H1 (cell line): ENCODE measurements around the gene RRP1. TPM values are rescaled to one million over a fixed set of nuclear protein-coding genes. Genes with fewer than 3 reads are reported as not detected.

Source experiments
- CTCF ChIA-PET: fragments of 300-600 bp; sonication (Branson Sonifier 250); formaldehyde crosslinking; loops from one replicate; lab custom pipeline; 2021; ENCODE audit not compliant: partially characterized antibody; lab: Charles Lee
- POLR2A ChIA-PET: fragments of 300-600 bp; sonication (Branson Sonifier 250); formaldehyde crosslinking; loops from one replicate; lab custom pipeline; 2021; ENCODE audit warnings: inconsistent platforms; ENCODE audit not compliant: partially characterized antibody; lab: Charles Lee
- DNase-seq, 2 experiments: peaks; one replicate each; pipeline versions ENCODE4 v3.0.0 to v3.0.0-alpha.2; 2010 to 2022; ENCODE audit warnings: low spot score in 2 of 2, low read depth in 1 of 2, mixed read lengths in 1 of 2
- FAIRE-seq: peaks from 2 replicates; lab custom pipeline; 2011; peaks lifted over from hg19 to GRCh38; lab: Jason Lieb, UNC
- H2AFZ ChIP-seq: 2 replicates; pipeline ENCODE4 v1.8.1; 2012; ENCODE audit warnings: low read length, inconsistent platforms
- H2AK5ac ChIP-seq: 2 replicates; pipeline ENCODE4 v1.6.1; 2013; ENCODE audit warnings: low read depth, low read length
- H2BK120ac ChIP-seq: replicated peaks from 2 replicates; pipeline ENCODE3; 2013; ENCODE audit warnings: low read depth, low read length, inconsistent platforms
- H2BK12ac ChIP-seq: 2 replicates; pipeline ENCODE4 v1.6.1; 2013; ENCODE audit warnings: low read depth, low read length
- H2BK15ac ChIP-seq: 2 replicates; pipeline ENCODE4 v1.6.1; 2013; ENCODE audit warnings: low read length
- H2BK20ac ChIP-seq: 2 replicates; pipeline ENCODE4 v1.6.1; 2013; ENCODE audit warnings: low read length
- H2BK5ac ChIP-seq: 2 replicates; pipeline ENCODE4 v1.6.1; 2013; ENCODE audit warnings: low read depth, low read length
- H3K14ac ChIP-seq: 2 replicates; pipeline ENCODE4 v1.6.1; 2013; ENCODE audit warnings: inconsistent platforms; ENCODE audit not compliant: insufficient read length
- H3K18ac ChIP-seq: 2 replicates; pipeline ENCODE4 v1.6.1; 2013; ENCODE audit warnings: low read length; ENCODE audit errors: extremely low read depth
- H3K23ac ChIP-seq: 2 replicates; pipeline ENCODE4 v1.6.1; 2013; ENCODE audit warnings: inconsistent platforms; ENCODE audit not compliant: insufficient read length
- H3K23me2 ChIP-seq: 2 replicates; pipeline ENCODE4 v1.6.1; 2013; ENCODE audit warnings: low read depth, low read length
- H3K27ac ChIP-seq: 2 replicates; pipeline ENCODE4 v1.6.1; 2011; ENCODE audit warnings: low read depth, low read length, inconsistent platforms
- H3K27me3 ChIP-seq, 4 experiments: replicated peaks in 1 of 4; 1 replicate in 1 of 4; 2 replicates in 3 of 4; pipeline versions ENCODE4 v1.6.1 to v1.8.1; 2011 to 2013; ENCODE audit warnings: low read length in 3 of 4, mild to moderate bottlenecking in 3 of 4, inconsistent platforms in 2 of 4, mixed read lengths in 2 of 4, moderate library complexity in 1 of 4; ENCODE audit not compliant: control insufficient read depth in 3 of 4, insufficient read depth in 3 of 4; ENCODE audit errors: extremely low read depth in 1 of 4
- H3K36me3 ChIP-seq, 4 experiments: 2 replicates each; pipeline versions ENCODE4 v1.6.1 to v1.8.1; 2011 to 2013; ENCODE audit warnings: mild to moderate bottlenecking in 4 of 4, low read length in 3 of 4, moderate library complexity in 2 of 4, control low read depth in 1 of 4, inconsistent platforms in 1 of 4; ENCODE audit not compliant: insufficient read depth in 4 of 4, control insufficient read depth in 2 of 4
- H3K4ac ChIP-seq: replicated peaks from 2 replicates; pipeline ENCODE3; 2013; ENCODE audit warnings: low read length, low read depth, mixed read lengths, inconsistent platforms; ENCODE audit not compliant: insufficient read length
- H3K4me1 ChIP-seq, 4 experiments: replicated peaks in 1 of 4; 1 replicate in 1 of 4; 2 replicates in 3 of 4; pipeline versions ENCODE4 v1.6.1 to v1.8.1; 2011 to 2013; ENCODE audit warnings: low read length in 3 of 4, inconsistent platforms in 2 of 4, mixed read lengths in 1 of 4; ENCODE audit not compliant: insufficient read depth in 4 of 4, control insufficient read depth in 3 of 4
- H3K4me2 ChIP-seq, 2 experiments: 2 replicates each; pipeline versions ENCODE4 v1.6.1 to v1.8.1; 2011 to 2013; ENCODE audit warnings: low read depth in 2 of 2, low read length in 2 of 2, control low read depth in 1 of 2, inconsistent platforms in 1 of 2, mild to moderate bottlenecking in 1 of 2; ENCODE audit not compliant: insufficient read depth in 1 of 2
- H3K4me3 ChIP-seq, 4 experiments: fragments of 200-600, 300-600 bp in 1 of 4; sonication (generic), shearing (Covaris generic), sonication (Bioruptor Twin) in 1 of 4; 2 replicates each; pipeline versions ENCODE4 v1.5.1 to v1.8.1; 2011 to 2016; ENCODE audit warnings: low read length in 4 of 4, low read depth in 3 of 4, control low read depth in 2 of 4, inconsistent platforms in 2 of 4, mild to moderate bottlenecking in 2 of 4, mixed read lengths in 1 of 4, moderate library complexity in 1 of 4; ENCODE audit not compliant: insufficient read depth in 2 of 4; ENCODE audit errors: extremely low read depth in 1 of 4
- H3K56ac ChIP-seq: replicated peaks from 2 replicates; pipeline ENCODE3; 2013; ENCODE audit warnings: low read depth, mild to moderate bottlenecking, mixed read lengths, low read length, inconsistent platforms; ENCODE audit not compliant: insufficient read length
- H3K79me1 ChIP-seq: 2 replicates; pipeline ENCODE4 v1.6.1; 2013; ENCODE audit warnings: low read depth, low read length, control low read depth
- H3K79me2 ChIP-seq, 2 experiments: 2 replicates each; pipeline versions ENCODE4 v1.6.1 to v1.8.1; 2012 to 2013; ENCODE audit warnings: low read length in 2 of 2, mild to moderate bottlenecking in 2 of 2, inconsistent platforms in 1 of 2; ENCODE audit not compliant: insufficient read depth in 2 of 2, control insufficient read depth in 1 of 2
- H3K9ac ChIP-seq, 4 experiments: replicated peaks in 1 of 4; 1 replicate in 1 of 4; 2 replicates in 3 of 4; pipeline versions ENCODE4 v1.6.1 to v1.8.1; 2011 to 2013; ENCODE audit warnings: low read depth in 3 of 4, low read length in 3 of 4, control low read depth in 2 of 4, mild to moderate bottlenecking in 2 of 4, moderate library complexity in 2 of 4, inconsistent platforms in 1 of 4; ENCODE audit errors: extremely low read depth in 1 of 4
- H3K9me3 ChIP-seq, 2 experiments: 2 replicates each; pipeline versions ENCODE4 v1.6.1 to v1.8.1; 2012 to 2013; ENCODE audit warnings: mild to moderate bottlenecking in 2 of 2, moderate library complexity in 2 of 2, control low read depth in 1 of 2, inconsistent platforms in 1 of 2, low read depth in 1 of 2, low read length in 1 of 2, mixed read lengths in 1 of 2; ENCODE audit not compliant: insufficient read depth in 2 of 2
- H4K20me1 ChIP-seq, 2 experiments: replicated peaks in 1 of 2; 2 replicates each; pipeline versions ENCODE3 to v1.8.1; 2011 to 2013; ENCODE audit warnings: inconsistent platforms in 2 of 2, low read length in 2 of 2, mild to moderate bottlenecking in 1 of 2; ENCODE audit not compliant: insufficient read depth in 2 of 2, control insufficient read depth in 1 of 2
- H4K5ac ChIP-seq: 2 replicates; pipeline ENCODE4 v1.6.1; 2013; ENCODE audit warnings: low read length, low read depth, mixed read lengths, inconsistent platforms; ENCODE audit not compliant: insufficient read length
- H4K8ac ChIP-seq: 2 replicates; pipeline ENCODE4 v1.8.0; 2013; ENCODE audit warnings: mild to moderate bottlenecking, moderate library complexity, low read length, inconsistent platforms; ENCODE audit not compliant: insufficient read depth; ENCODE audit errors: extremely low read depth
- H4K91ac ChIP-seq: replicated peaks from 2 replicates; pipeline ENCODE3; 2013; ENCODE audit warnings: low read length, mixed read lengths, inconsistent platforms; ENCODE audit not compliant: insufficient read length
- BCL11A ChIP-seq, 2 experiments: IDR thresholded peaks; one replicate each; pipeline ENCODE4 v1.6.1; 2011; ENCODE audit warnings: low read depth in 2 of 2, low read length in 2 of 2, mild to moderate bottlenecking in 2 of 2
- CEBPB ChIP-seq: IDR thresholded peaks from 2 replicates; pipeline ENCODE4 v1.6.1; 2012; ENCODE audit warnings: low read depth, low read length
- CTBP2 ChIP-seq: IDR thresholded peaks from 2 replicates; pipeline ENCODE4 v1.7.0; 2011; ENCODE audit warnings: borderline replicate concordance, mild to moderate bottlenecking, moderate library complexity, mixed read lengths, low read length; ENCODE audit not compliant: insufficient read depth, insufficient read length
- HDAC2 ChIP-seq, 2 experiments: fragments of 300-600 bp in 1 of 2; sonication (generic) in 1 of 2; IDR thresholded peaks; 2 replicates each; pipeline ENCODE4 v1.6.1; 2011 to 2012; ENCODE audit warnings: low read depth in 2 of 2, low read length in 2 of 2, mild to moderate bottlenecking in 2 of 2, moderate library complexity in 2 of 2, borderline replicate concordance in 1 of 2, inconsistent platforms in 1 of 2
- KDM5A ChIP-seq: fragments of 200-600 bp; IDR thresholded peaks from 2 replicates; pipeline ENCODE4 v1.7.1; 2012; ENCODE audit warnings: mild to moderate bottlenecking, low read length, inconsistent platforms, mixed read lengths
- SIN3A ChIP-seq, 2 experiments: IDR thresholded peaks in 1 of 2; conservative IDR thresholded peaks in 1 of 2; 2 replicates each; pipeline ENCODE4 v1.6.1; 2011 to 2012; ENCODE audit warnings: low read length in 2 of 2, improper control_type of control experiment in 1 of 2, low read depth in 1 of 2, mild to moderate bottlenecking in 1 of 2
- SP2 ChIP-seq: IDR thresholded peaks from 2 replicates; pipeline ENCODE4 v1.6.1; 2012; ENCODE audit warnings: mild to moderate bottlenecking, low read length, inconsistent platforms
- SP4 ChIP-seq: IDR thresholded peaks from 2 replicates; pipeline ENCODE4 v1.6.1; 2012; ENCODE audit warnings: low read length, inconsistent platforms
- YY1 ChIP-seq: IDR thresholded peaks from 2 replicates; pipeline ENCODE4 v1.6.1; 2011; ENCODE audit warnings: low read depth, mild to moderate bottlenecking, low read length
- WGBS, 2 experiments: shearing (Covaris generic) in 1 of 2; methylation state at CpG; one replicate each; pipeline versions ENCODE4 v1.1.6 to v1.1.7; 2013 to 2015; ENCODE audit warnings: low lambda C conversion rate in 2 of 2, mixed read lengths in 2 of 2, inconsistent platforms in 1 of 2, low coverage in 1 of 2, missing lambda C conversion rate in 1 of 2; ENCODE audit not compliant: insufficient replicate concordance in 2 of 2, insufficient coverage in 1 of 2, insufficient read length in 1 of 2; ENCODE audit errors: extremely low coverage in 1 of 2, missing lambda C conversion rate in 1 of 2; 5-methylcytosine and 5-hydroxymethylcytosine counted together
- polyA plus RNA-seq, 7 experiments: library from polyadenylated mRNA; depleted of rRNA in 3 of 7; stranded (reverse) in 5 of 7; unstranded in 2 of 7; fragments of >200 nt in 5 of 7; fragments of 200-250 nt in 2 of 7; gene quantifications; 1 replicate in 5 of 7; 2 replicates in 1 of 7; 4 replicates in 1 of 7; pipeline versions ENCODE4 v1.2.1 to v1.2.3, GENCODE V29; 2011 to 2013; ENCODE audit warnings: missing spikeins in 2 of 7, mixed read lengths in 2 of 7
- total RNA-seq: library from RNA; stranded (reverse); fragmentation: NEBNext Ultra II Directional; extraction: Animal tissue kit (Norgen Biotek cat#: 25700); gene quantifications from 2 replicates; pipeline ENCODE4 v1.2.1, GENCODE V29; 2021
- TF ChIP-seq, protein P1 (sequence below): IDR thresholded peaks from 2 replicates; pipeline ENCODE4 v1.6.1; 2012; ENCODE audit warnings: inconsistent platforms

Gene RRP1
- total and polyA plus RNA-seq, 2 of the 8 experiments (the other 6 are each of a cell fraction or from before 2014, with no cell fraction given) = 11.6 to 55.2 TPM

- DNase-seq (no peak), FAIRE-seq (no peak)
- Histone ChIP-seq H3K9me3 (no peaks in the 10 kb centered on the region), H4K5ac (no peak overlapping the region), H4K8ac (no peak overlapping the region), H2AFZ (no peak overlapping the region), H2BK15ac (no peak overlapping the region), H3K4me1 (peaks cover 0 to 23% (median 15%) of the 10 kb centered on the region in 4 experiments; a peak in 6 of 7 replicates), H3K4me3 (peak overlapping the region in 1 of 4 experiments; percentile 9; a peak in 1 of 8 replicates), H3K14ac (no peak overlapping the region), H3K23ac (no peak overlapping the region), H3K4me2 (no peak overlapping the region), H3K23me2 (peaks cover 4% of the 10 kb centered on the region; the same call in 1 of the 2 replicates), H4K91ac (no peak overlapping the region), H4K20me1 (peaks cover 0 to 6% of the 10 kb centered on the region in 2 experiments), H3K79me1 (no peaks in the 10 kb centered on the region; the same call in 1 of the 2 replicates), H3K79me2 (peaks cover 0 to 19% of the 10 kb centered on the region in 2 experiments; a peak in 1 of 4 replicates), H2BK20ac (0 out of 2 replicates have a peak overlapping the region, but pooled peaks have one; percentile 48), H2BK12ac (0 out of 2 replicates have a peak overlapping the region, but pooled peaks have one; percentile 81), H3K36me3 (peaks cover 8 to 17% (median 10%) of the 10 kb centered on the region in 4 experiments; a peak in 6 of 8 replicates), H3K27ac (no peak overlapping the region), H3K56ac (no peak overlapping the region), H2BK5ac (peak overlapping the region; percentile 77; the same call in 1 of the 2 replicates), H2BK120ac (no peak overlapping the region), H3K18ac (no peak overlapping the region; the same call in 1 of the 2 replicates), H3K27me3 (no peaks in the 10 kb centered on the region), H3K9ac (no peak overlapping the region), H3K4ac (no peak overlapping the region), H2AK5ac (no peak overlapping the region)
- CTCF ChIA-PET = interaction anchor here (1.2 to 2.8 kb wide), 4 partner anchors 10 to 39 kb away, joined by 3 to 9 read pairs (median 6); partner anchors contain the start of gene RRP1
- POLR2A ChIA-PET = interaction anchor here (0.9 to 5.2 kb wide), 11 partner anchors 10 to 68 kb away, joined by 3 to 28 read pairs (median 4); partner anchors contain the start of gene RRP1
- 90% methylated on average over 13 of the region's 13 CpGs; no CpG with 5 or more reads in 1 of the 2 experiments for WGBS, 2 experiments
- no peak for TF ChIP-seq BCL11A (IDR thresholded peaks at IDR 0.05; ENCODE audit: low read depth in 2 of 2, low read length in 2 of 2)
- TF ChIP-seq CTBP2 = no peak
- no peak for TF ChIP-seq SP2
- TF ChIP-seq SP4 = no peak
- TF ChIP-seq, protein P1, sequence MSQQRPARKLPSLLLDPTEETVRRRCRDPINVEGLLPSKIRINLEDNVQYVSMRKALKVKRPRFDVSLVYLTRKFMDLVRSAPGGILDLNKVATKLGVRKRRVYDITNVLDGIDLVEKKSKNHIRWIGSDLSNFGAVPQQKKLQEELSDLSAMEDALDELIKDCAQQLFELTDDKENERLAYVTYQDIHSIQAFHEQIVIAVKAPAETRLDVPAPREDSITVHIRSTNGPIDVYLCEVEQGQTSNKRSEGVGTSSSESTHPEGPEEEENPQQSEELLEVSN = no peak
- TF ChIP-seq KDM5A = no peak
- TF ChIP-seq YY1 = no peak
- no peak for TF ChIP-seq CEBPB
- TF ChIP-seq HDAC2 (IDR thresholded peaks at IDR 0.05; ENCODE audit: borderline replicate concordance in 1 of 2, low read depth in 2 of 2, low read length in 2 of 2) = no peak
- no peak for TF ChIP-seq SIN3A (conservative IDR thresholded peaks at IDR 0.05 in 1 of 2, IDR thresholded peaks at IDR 0.05 in 1 of 2; ENCODE audit: low read depth in 1 of 2, low read length in 2 of 2)
Observed at GRCh38 chr21:43771698-43772424, 17.5 kb upstream of the RRP1 start.
